Stimulated activated CD4-positive, alpha-beta T cell treated with anti-CD3 and anti-CD28 coated beads, Interleukin-15, amount 100 ng/mL, for 48 hours (primary cell): ENCODE data around the gene USP19.

Experiments used
- DNase-seq, 2 donors: peaks; one replicate each; pipeline ENCODE4 v3.0.0-alpha.2; 2020; ENCODE audit warnings: low read depth in 2 of 2

Gene USP19

GRCh38 chr3:49132437-49133225 lies 12.0 kb upstream of the USP19 start, which contains the start of gene LAMB2:
TSS of gene LAMB2 (minus strand) at chr3:49133050. CDS start at chr3:49132867, 183 bp downstream.
- no peak for DNase-seq

GRCh38 chr3:49132073-49132436 lies 11.4 kb upstream of the USP19 start:
- DNase-seq, result no peak

GRCh38 chr3:49131576-49131975 lies 11.0 kb upstream of the USP19 start:
- DNase-seq, result no peak

- no peak for DNase-seq
These were observed 10.4 kb upstream of the USP19 start for GRCh38 chr3:49131040-49131439.

GRCh38 chr3:49124991-49125670 lies 4.5 kb upstream of the USP19 start:
- no peak for DNase-seq

GRCh38 chr3:49124203-49124602 lies 3.6 kb upstream of the USP19 start:
- no peak for DNase-seq

GRCh38 chr3:49123687-49124086 lies 3.1 kb upstream of the USP19 start:
- no peak for DNase-seq

GRCh38 chr3:49122886-49123545 lies 2.4 kb upstream of the USP19 start:
- DNase-seq, result no peak

- no peak for DNase-seq
These were observed 1.8 kb upstream of the USP19 start for GRCh38 chr3:49122451-49122850.

- no peak for DNase-seq
These were observed 1.4 kb upstream of the USP19 start for GRCh38 chr3:49122022-49122421.

GRCh38 chr3:49121132-49121736 lies 611 bp upstream of the USP19 start:
- no peak for DNase-seq

- DNase-seq, result no peak
These were observed 556 bp downstream of the USP19 start for GRCh38 chr3:49120096-49120437.

GRCh38 chr3:49119439-49119838 lies 1.2 kb downstream of the USP19 start:
- no peak for DNase-seq

GRCh38 chr3:49119036-49119435 lies 1.6 kb downstream of the USP19 start:
- no peak for DNase-seq

- DNase-seq, result no peak
These were observed 8.4 kb downstream of the USP19 start for GRCh38 chr3:49112262-49112661.

GRCh38 chr3:49111347-49111746 lies 9.3 kb downstream of the USP19 start:
- DNase-seq, result no peak

GRCh38 chr3:49110780-49111179 lies 9.8 kb downstream of the USP19 start:
- DNase-seq, result no peak

GRCh38 chr3:49108346-49108745 lies 12.3 kb downstream of the USP19 start:
- DNase-seq, result no peak

GRCh38 chr3:49104427-49105291 lies 16.0 kb downstream of the USP19 start, which contains the start of gene QARS1:
TSS of gene QARS1 (minus strand) at chr3:49104757. CDS start at chr3:49104733, 24 bp downstream.
- peak; percentile 78 to 86 for DNase-seq

GRCh38 chr3:49104052-49104426 lies 16.6 kb downstream of the USP19 start:
- no peak for DNase-seq

- no peak for DNase-seq
These were observed 20.5 kb downstream of the USP19 start for GRCh38 chr3:49100046-49100615.
